H1 (cell line): ENCODE measurements around the gene ZBTB45. TPM values are rescaled to one million over a fixed set of nuclear protein-coding genes. Genes with fewer than 3 reads are reported as not detected.

Experiments used
- HDAC6 ChIP-seq: IDR thresholded peaks from one replicate; pipeline ENCODE4 v1.7.1; 2012; ENCODE audit warnings: low read depth, mild to moderate bottlenecking, inconsistent platforms, low read length, moderate library complexity
- TAF7 ChIP-seq: optimal IDR thresholded peaks from 2 replicates; pipeline ENCODE3; 2011; ENCODE audit warnings: low read depth, mild to moderate bottlenecking, inconsistent platforms, low read length, moderate library complexity, borderline replicate concordance
- polyA plus RNA-seq, 7 experiments: library from polyadenylated mRNA; depleted of rRNA in 3 of 7; stranded (reverse) in 5 of 7; unstranded in 2 of 7; fragments of >200 nt in 5 of 7; fragments of 200-250 nt in 2 of 7; gene quantifications; 1 replicate in 5 of 7; 2 replicates in 1 of 7; 4 replicates in 1 of 7; pipeline versions ENCODE4 v1.2.1 to v1.2.3, GENCODE V29; 2011 to 2013; ENCODE audit warnings: missing spikeins in 2 of 7, mixed read lengths in 2 of 7
- total RNA-seq: library from RNA; stranded (reverse); fragmentation: NEBNext Ultra II Directional; extraction: Animal tissue kit (Norgen Biotek cat#: 25700); gene quantifications from 2 replicates; pipeline ENCODE4 v1.2.1, GENCODE V29; 2021

ZBTB45 gene
- total and polyA plus RNA-seq, 2 of the 8 experiments (the other 6 are each of a cell fraction or from before 2014, with no cell fraction given), result 16.9 to 17.2 TPM

- TF ChIP-seq HDAC6 (no peak), TAF7 (no peak)
Measured at GRCh38 chr19:58555369-58555885, 35.8 kb upstream of the ZBTB45 start (continued).
